NOMO-1 treated with dmso at 0.1 percent for 144 hours (cell line): ENCODE measurements around the gene ASB13.

Experiments
- DNase-seq: peaks from one replicate; lab custom pipeline; 2025; ENCODE audit not compliant: unreplicated experiment; lab: John Stamatoyannopoulos, UW

ASB13 gene

GRCh38 chr10:5670662-5671375 lies 4.4 kb upstream of the ASB13 start:
- no peak for DNase-seq

DNA sequence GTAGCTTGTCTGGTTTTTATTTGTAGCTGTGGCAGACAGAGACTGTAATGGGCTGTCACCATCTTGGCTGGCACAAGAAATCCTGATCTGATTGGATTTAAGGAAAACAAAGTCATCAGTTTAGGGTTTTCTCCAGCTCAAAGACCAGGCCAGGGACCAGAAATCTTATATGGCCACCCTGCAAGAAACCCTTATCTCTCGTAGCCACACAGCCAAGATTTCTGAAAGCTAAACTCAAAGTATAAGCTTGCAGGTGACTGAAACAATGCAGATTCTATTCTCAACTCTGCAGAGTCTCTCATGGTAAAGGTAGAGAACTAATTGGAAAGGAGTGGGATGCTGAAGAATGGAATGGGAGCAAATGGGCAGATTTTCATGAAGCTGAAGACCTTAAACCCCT lies 3.2 kb upstream of the ASB13 start:
- no peak for DNase-seq

- DNase-seq: no peak
These were observed 2.0 kb upstream of the ASB13 start for GRCh38 chr10:5668429-5668828.

- DNase-seq: no peak
These were observed 641 bp upstream of the ASB13 start for GRCh38 chr10:5666841-5667630.

DNA sequence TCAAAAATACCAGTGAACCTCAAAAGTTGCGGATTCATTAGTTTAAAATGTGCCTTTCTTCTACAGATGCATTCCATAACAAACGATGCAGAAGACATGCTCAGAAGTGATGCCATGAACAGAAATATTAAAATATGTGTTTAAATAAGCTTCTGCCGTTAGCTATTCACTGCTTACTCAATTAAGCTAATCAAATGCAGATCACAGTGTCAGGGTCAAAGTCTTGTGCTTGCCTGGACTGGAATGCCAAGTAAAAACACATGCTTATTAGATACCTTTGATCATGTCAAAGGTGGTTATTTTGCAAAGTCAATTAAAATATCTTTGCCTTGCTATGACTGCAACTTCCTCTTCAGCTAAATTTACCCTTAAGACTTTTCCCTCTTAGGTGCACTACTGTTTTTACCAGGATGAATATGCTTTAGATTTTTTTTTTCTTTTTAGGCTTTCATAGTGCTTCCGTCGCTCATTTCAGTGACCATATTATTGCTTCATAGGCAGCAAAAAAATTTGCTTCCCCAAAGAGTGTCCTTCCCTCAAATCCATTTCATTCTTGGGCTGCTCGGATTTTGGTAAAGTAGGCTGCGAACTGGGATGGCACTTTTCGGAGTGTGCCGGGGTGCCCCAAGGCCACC lies 905 bp downstream of the ASB13 start:
- peak; percentile 53 for DNase-seq

- DNase-seq: no peak
These were observed 2.5 kb downstream of the ASB13 start for GRCh38 chr10:5663692-5664427.

- DNase-seq: no peak
These were observed 3.5 kb downstream of the ASB13 start for GRCh38 chr10:5662708-5663579.

GRCh38 chr10:5661043-5661442 lies 5.4 kb downstream of the ASB13 start:
- no peak for DNase-seq

- peak; percentile 70 for DNase-seq
These were observed 6.5 kb downstream of the ASB13 start for GRCh38 chr10:5659702-5660528.

DNA sequence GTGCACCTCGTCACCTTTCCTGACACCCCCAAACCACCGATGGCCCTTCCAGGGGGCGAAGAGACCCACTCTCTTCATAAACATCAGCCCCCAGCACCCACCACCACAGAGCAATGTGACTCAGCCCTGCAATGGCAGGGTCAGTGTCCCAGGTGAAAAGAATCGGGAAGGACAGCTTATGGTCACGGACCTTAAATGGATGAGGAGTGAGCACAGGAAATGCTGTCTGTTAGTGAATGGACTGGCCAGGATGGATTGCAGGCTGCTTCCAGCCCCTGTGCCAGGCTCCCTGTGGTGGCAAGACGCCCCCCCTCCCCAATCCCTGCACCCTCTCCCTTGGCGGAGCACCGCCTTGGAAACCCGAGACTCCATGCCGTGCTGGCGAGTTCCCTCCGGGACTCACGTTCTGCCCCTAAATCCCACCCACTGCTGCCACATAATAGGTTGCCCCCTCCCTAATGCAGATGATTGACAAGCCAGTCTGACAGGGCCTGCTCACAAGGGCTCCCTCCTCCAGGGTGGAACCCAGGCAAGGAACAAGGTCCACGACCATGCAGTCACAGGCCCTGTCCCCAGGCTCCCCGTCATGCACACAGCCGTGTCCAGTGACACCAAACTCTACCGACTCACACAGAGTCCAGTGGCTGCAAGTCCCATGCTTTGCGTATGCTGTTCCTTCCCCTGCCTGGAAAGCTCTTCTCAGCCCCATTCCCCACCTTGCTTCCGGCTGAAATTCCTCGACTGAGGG lies 7.3 kb downstream of the ASB13 start:
- DNase-seq: no peak

DNA sequence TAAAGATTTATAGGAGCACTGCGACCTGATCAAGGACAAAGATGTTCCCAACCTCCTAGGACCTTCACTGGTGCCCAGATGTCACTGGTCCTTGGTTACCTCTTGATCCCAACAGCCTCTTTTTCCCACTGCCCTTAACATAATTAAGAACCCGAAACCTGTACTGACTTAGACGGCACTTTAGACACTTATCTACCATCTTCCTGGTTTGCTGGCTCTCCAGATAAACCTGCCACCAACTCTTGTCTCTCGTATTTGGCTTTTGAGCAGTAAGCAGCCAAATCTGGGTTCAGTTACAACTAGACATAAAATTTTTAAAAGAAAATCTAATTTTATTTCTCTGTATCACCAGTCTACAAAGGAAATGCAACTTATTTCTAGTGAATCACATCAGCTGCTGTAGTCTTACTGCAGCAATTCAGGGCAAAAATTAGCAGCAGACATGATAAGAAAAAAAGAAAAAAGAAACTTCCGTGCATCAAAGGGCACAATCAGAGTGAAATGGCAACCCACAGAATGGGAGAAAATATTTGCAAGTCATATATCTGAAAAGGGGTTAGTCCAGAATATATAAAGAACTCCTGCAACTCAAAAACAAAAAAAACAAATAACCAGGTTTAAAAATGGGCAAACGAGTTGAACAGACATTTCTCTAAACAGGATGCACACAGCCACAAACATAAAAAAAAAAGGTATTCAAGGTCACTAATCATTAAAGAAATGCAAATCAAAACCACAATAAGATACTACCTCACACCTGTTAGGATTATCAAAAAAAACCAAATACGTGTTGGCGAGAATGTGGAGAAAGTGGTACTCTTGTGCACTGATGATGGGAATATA lies 9.4 kb downstream of the ASB13 start:
- no peak for DNase-seq

GRCh38 chr10:5655121-5655520 lies 11.3 kb downstream of the ASB13 start:
- no peak for DNase-seq

DNA sequence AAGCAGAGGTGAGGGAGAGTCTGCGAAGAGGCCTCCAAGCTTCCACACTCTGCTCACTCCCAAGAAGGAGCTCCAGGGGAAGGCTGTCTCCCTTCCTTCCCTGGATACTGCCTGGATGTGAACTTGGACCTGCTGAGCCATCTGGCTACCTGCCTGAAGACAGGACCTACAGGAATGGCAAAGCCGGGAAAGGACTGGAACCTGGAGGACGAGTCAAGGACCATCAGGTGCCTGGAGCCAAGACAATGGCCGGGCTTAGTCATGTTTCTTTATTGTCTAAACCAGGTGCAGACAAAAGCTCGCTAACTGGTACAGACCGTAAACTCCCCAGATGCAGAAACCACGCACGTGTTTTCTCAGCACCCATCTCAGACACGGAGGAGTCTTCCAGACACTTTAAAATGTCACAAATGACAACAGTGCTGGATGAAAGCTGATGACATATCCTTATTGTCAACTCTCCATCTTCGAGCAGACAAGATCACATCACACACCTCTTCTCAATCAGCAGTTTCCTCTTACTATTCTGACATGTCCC lies 12.1 kb downstream of the ASB13 start:
- no peak for DNase-seq

GRCh38 chr10:5652746-5653145 lies 13.6 kb downstream of the ASB13 start:
- DNase-seq: no peak

DNA sequence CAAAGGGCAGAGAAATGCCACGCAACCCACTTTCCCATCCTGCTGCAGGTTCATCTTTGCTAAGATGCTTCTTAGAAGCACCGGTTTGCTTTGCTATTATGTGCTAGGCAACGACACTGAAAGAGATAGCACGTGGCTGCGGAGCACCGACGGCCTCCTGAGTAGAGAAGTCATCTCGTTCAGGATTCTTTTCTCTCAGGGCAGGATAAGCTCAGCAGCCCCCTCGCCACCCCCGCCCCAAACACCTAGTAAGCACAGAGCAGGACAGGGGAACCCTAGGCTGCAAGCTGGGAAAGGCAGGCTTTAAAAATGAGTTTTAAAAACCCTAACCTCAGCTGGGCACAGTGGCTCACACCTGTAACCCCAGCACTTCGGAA lies 15.0 kb downstream of the ASB13 start:
- no peak for DNase-seq

DNA sequence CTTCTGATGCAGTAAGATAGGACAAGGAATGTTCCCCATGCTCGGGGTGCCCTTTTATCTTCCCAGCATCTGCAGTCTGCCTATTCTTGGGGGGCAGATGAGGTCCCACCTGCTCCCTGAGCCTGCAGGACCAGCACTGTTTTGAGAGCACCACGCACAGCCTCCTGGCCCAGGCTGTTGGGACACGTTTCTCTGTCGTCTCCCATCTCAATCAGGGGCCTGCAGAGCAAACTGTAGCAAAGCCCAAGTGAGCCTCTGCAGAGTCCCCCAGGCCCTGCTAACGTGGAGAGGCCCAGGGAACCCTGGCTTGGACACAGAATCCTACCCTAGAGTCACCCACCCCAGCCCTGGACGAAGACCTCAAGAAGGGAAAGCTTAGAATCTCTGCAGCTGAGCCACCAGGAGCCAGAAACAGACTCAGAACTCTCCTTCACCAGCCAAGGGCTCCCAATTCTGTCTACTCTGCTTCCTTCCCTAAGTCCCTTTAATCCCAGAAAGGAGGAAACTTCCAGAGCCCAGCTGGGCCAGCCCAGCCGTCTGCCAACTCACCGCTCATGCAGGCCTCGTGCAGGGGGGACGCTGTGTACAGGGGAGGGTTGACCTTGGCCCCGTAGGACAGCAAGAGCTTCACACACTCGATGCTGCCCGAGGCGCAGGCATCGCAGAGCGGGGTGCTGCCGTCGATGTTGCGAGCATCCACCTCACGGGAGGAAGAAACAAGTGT lies 15.6 kb downstream of the ASB13 start:
- DNase-seq: no peak

- DNase-seq: no peak
These were observed 16.6 kb downstream of the ASB13 start for GRCh38 chr10:5649746-5650145.
